GM21526 (cell line): ENCODE results near the gene ZNF816.
"Not testable (repeated sequence)": the region's sequence is repeated elsewhere in the genome, so short reads cannot be mapped to it uniquely, and the experiment has no call there.

ENCODE experiments used
- ATAC-seq: cut with Tn5 transposase; IDR thresholded peaks from one replicate; pipeline ENCODE4 v1.9.1; 2021; ENCODE audit warnings: moderate library complexity; ENCODE audit not compliant: unreplicated experiment, low FRiP score

ZNF816 gene

DNA sequence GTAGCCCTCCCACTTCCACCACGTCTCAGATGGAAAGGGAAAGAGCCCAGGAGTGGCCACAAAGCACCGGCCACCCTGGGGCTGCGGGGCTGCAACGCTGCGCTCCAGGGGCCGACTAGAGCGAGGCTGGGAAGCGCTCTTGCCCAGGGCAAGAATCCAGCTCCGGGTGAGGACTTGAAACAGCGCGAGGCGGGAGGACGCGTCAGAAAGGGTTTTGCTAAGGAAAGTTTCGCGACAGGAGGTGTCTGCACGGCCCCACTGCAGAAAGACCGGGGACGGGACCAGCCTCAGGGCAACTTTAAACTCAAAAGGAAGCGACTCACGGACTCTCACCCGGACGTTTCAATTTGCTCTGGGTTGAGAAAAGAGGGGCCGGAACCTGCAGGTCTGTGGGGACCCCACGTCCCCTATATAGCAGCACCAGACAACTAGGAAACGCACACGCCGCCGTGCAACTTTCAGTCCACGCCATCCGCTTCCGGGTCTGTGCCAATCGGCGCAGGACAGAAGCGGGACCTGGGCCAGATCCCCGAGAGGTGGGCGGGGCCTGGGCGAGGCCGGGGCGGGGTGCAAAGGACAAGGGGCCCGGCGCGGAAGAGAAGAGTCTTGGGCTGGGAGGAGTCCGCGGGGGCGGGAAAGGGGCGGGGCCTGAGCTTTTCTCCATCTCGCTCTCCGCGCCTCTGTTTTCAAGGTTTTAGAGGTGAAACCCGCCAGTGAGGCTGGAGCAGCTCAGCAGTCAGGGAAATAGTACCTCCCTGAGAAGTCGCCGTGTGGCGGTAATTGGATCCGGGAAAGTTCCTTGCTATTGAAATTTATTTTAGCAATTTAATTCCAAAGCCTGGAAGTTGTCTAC, at the start of gene ZNF816:
ZNF816 (minus strand) TSS at position 488 of the 853 bp plus-strand sequence. CDS start 6,792 bp downstream, outside the sequence.
- peak; percentile 97 for ATAC-seq

DNA sequence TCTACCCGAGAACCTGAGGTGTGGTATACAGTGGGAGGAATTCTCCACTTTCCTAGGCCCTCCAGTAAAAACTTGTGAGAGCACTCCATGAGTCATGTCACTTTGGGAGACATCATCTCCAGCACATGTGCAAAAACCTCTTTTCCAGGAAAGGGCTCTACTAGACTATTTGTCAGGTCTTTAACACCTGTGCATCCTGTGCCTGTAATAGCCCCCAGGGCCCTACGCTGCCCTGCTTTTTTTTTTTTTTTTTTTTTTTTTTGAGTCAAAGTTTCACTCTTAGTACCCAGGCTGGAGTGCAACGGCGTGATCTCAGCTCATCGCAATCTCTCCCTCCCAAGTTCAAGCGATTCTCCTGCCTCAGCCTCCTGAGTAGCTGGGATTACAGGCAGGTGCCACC, 49.3 kb upstream of the ZNF816 start:
- no peak for ATAC-seq

DNA sequence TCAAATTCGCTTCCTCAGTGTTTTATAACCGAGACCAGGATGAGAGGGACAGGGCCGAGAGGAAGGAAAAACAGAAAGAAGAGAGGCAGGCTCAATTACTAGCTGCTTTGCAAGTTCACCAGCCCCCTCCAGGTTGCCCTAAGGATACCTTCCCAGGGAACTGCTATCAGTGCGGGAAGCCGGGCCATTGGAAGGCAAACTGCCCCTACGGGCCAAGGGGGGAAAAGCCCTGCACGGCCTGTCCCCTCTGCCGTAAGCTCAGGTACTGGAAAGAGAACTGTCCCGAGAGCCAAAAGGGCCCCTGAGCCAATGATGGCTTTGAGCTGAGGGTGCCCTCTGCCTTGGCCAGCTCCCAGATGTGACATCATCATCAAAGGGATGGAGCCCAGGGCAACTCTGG, 47.8 kb upstream of the ZNF816 start:
- no peak for ATAC-seq

DNA sequence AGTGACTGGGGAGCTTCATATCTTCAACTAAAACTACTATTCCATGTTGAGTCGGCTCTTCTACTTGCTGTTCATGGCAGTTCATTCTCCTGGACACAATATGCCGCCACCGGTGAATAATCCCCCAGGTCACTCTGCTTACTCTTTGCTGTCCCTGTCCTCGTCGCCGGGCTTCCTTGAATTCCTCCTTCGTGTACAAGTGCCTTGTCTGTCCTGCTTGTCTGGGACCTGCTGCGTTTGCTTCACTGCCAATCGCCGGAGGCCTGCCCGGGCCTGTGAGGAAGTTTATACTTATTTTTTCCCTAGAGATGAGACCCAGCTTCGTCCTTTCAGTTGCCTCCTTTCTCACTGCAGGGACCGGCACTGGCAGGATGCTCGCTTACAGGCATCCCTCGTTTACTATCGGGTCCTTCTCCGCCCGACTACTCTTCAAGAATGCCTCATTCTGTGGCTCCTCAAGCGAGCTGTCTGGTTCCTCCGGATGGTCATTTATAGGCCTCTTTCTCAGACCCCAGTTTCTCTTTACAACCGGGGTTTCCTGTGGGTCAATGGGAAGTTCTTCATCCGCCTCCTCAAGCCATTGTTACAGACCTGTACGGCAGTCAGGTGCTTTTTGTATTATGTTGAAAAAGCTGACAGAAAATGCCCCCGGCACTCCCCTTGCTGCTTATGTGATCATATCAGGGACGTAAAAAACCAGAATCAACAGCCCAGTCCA, 45.5 kb upstream of the ZNF816 start:
- ATAC-seq: no peak

DNA sequence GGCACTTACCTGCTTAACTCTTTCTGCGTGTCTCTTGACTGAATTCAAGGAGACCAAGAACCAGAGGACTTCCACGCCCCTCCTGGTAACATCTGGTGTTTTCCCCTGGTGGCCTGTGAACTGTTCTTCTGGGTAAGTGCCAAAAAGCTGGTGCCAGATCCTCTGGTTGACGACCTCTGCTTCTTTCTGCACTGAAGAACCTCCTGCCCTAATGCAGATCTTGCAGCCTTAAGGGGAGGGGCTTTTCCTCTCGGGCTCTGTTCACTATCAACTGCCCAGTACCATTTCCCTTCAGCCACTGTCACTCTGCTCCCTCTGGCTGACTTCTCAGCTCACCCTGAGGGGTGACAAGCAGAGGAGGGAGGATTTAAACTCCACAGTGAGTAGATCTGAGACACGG, 44.9 kb upstream of the ZNF816 start:
- ATAC-seq: no peak

DNA sequence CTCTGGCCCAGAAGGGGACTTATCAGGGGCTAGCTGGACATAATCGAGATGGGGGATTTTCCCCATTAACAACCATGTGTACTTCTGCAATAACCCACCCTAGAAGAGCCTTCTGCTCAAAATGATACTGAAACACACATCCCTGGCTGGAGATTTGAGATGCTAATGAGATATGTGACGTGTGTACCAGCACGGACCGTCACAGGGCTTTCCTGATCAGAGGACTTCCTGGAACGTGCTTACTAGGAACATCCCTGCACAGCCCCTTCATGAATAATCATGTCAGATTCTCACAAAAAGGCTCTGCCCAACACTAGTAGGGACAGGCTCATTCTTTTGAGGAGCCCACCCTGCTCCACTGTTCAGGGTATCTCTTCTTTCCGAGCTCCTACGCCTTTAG, 44.5 kb upstream of the ZNF816 start:
- ATAC-seq: no peak

DNA sequence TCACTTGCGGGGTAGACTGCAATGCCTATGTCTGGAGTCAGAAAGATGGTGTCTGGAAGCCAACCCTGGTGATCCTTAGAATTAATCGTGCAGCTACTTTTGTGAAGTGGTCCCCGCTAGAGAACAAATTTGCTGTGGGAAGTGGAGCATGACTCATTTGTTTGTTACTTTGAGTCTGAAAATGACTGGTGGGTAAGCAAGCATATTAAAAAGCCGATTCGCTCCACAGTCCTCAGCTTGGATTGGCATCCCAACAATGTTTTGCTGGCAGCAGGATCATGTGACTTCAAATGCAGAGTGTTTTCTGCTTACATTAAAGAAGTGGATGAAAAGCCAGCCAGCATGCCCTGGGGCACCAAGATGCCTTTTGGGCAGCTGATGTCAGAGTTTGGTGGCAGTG, 41.6 kb upstream of the ZNF816 start:
- ATAC-seq: no peak

DNA sequence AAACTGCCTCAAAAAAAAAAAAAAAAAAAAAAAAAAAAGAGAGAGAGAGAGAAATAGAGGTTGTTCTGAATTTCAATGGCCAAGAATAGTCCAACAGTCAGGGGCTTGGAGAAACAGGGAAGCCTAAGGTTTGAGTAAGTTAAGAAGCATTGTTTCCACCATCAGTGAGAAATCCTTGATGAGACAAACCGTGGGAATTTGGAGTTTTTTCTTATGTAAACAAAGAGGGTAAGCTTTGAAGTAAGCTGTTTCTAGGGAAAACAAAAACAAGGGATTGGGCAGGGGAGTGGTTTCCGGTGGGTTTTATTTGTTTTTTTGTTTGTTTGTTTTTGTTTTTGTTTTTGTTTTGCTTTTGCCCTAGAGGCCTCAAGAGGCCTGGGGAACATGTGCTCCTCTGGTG, 39.8 kb upstream of the ZNF816 start:
- ATAC-seq: no peak

DNA sequence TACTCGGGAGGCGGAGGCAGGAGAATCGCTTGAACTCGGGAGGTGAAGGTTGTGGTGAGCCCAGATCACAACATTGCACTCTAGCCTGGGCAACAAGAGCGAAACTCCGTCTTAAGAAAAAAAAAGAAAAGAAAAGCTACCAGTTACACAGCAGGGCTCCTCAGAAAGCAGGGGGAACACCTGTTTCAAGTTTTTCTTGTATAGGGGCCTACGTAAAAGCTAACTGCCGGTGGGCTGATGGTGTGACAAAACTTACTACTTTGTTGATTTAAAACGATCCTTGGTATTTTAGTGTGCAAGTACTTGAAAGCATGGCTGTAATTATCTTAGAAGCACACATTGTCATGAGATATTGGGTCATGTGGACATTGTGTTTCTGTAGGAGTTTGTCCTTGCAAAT, 35.3 kb upstream of the ZNF816 start:
- ATAC-seq: no peak

DNA sequence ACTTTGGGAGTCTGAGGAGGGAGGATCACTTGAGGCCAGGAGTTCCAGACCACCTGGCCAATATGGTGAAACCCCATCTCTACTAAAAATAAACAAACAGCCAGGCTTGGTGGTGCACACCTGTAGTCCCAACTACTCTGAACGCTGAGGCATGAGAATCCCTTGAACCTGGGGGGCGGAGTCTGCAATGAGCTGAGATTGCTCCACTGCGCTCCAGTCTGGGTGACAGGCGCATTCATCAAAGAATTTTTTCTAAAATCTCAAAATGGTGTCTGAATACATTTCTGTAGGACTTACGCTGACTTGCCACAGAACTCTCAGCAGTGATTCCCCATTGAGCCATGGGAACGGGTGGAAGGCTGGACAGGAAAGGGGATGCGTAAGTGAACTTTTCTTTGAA, 33.0 kb upstream of the ZNF816 start:
- ATAC-seq: no peak

DNA sequence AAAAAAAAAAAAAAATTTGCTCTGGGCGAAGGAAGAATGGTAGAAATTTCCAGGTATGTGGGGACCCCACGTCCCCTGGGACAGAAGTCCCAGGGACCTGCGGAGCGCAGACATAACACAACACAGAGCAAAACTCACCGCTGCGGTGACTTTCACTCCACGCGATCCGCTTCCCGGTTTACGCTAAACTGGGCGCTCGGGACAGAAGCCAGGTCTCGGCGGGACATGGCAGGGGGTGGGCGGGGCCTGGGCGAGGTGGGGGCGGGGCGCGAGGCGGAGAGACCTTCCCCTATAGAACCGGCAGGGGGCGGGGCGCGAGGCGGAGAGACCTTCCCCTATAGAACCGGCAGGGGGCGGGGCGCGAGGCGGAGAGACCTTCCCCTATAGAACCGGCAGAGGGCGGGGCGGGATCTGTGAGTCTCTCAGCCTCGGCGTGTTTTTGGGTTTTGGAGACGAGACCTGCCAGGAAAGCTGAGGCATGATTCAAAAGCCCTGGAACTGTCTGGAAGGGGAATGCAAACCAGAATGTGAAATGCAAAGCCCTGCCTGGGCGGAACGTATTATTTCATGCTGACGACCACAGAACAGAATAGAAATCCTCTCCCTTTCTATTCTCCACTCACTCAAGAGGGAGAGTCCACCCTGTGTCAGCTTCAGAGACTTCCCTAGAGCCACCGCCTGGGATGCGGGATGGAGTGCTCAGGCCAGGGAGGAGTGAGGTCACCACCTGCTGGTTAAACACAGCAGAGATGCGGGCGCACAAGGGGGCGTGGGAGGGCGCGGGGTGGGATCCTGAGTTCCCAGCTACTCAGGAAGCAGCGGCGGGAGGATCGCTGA, 30.9 kb upstream of the ZNF816 start:
- no peak for ATAC-seq

DNA sequence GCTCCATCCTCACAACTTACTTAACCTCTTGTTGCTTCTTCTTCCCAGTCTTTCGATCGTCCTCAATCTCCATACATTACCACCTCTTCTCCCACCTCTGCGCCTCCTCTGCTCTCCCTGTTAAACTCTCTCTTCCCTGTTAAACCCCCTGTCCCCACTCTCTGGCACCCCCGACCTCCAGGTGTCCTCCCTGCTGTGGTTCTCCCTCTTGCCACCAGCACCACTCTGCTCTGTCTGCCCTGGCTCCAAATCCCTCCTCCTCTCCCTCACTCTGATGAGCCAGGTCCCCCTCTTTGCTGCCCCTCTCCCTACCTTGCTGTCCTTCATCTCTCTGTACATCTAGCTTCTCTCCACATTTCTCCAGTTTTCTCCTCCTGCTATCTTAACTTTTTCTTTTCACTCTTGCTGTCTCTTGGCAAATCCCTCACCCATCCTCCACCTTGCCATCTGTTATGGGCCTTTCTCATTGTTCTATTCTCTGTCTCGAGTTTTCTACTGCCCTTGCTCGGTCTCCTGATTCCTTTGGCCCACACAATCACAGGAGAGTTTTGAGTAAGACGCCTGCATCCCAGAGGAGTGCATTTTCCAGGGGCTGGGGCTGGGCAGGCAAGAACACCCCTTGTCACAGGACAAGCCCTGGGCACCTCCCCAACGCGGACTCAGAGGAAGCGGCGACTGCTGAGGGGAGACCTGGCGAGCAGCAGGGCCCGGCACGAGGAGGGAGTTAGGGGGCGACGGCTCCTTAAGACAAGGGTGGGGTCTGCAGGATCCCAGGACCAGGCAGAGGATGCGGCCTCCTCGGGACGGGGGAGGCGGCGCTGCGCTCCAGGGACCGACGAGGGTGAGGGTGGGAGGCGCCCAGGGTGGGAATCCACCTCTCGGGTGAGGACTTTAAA, 29.7 kb upstream of the ZNF816 start:
- ATAC-seq: no peak

DNA sequence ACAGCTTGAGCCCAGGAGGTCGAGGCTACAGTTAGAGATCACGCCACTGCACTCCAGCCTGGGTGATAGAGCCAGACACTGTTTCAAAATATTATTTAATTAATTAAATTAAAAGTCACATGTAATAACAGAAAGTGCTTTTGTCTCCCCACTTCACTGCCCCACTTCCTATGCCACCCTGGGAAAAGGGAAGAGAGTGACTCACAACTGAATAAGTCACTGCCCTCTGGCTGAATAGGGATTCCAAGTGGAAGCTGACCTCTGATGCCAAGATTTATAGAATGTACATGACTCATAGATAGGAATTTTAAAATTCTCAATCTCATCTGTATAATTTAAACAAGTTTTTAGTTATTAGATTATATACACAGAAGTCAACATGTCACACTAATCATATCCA, 28.8 kb upstream of the ZNF816 start:
- no peak for ATAC-seq

DNA sequence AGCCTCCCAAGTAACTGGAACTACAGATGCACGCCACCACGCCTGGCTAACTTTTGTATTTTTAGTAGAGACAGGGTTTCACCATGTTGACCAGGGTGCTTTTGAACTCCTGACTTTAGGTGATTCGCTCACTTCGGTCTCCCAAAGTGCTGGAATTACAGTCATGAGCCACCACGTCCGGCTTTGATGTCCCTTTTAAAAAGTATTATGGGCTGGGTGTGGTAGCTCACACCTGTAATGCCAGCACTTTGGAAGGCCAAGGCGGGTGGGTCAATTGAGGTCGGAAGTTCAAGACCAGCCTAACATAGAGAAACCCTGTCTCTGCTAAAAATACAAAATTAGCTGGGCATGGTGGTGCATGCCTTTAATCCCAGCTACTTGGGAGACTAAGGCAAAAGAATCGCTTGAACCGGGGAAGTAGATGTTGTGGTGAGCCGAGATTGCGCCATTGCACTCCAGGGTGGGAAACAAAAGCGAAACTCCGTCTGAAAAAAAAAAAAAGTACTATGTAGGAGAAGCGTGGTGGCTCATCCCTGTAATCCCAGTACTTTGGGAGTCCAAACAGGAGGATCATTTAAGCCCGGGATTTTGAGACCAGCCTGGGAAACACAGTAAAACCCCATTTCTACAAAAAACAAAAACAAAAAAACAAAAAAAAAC, 28.2 kb upstream of the ZNF816 start:
- no peak for ATAC-seq

DNA sequence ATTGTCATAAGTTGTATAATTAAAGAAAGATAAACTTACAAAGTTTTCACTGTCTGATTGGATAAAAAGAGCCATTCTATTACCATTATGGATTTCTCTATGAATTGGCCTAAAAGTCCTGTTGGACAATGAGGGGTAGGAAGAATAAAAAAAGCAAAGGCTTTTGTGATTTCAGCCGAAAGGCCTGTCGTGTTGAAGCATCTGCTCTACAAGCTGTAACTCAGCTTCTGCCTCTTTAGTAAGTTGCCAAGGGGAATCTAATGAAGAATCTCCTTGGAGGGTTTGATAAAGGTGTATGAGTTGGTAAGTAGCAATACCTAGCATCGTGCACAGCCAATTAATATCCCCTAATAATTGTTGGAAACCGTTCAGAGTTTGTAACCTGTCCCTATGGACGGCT, 25.8 kb upstream of the ZNF816 start:
- ATAC-seq: no peak

DNA sequence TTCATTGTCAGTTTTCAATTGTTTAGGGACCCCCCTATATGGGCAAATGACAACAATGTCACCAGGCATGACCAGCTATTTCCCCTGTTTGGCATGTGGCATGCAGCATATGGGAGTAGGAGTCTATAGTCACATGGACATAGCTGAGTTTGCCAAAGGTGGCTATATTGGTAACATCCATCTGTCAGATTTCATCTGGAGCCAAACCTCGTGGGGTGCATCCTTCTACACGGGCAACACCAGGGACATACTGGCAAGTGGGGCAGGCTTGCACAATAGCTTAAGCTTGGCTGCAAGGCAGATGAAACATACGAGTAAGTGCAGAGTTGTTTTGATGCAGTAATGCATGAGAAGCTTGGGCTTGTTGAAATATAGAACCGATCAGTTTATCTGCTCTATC, 24.5 kb upstream of the ZNF816 start:
- no peak for ATAC-seq

DNA sequence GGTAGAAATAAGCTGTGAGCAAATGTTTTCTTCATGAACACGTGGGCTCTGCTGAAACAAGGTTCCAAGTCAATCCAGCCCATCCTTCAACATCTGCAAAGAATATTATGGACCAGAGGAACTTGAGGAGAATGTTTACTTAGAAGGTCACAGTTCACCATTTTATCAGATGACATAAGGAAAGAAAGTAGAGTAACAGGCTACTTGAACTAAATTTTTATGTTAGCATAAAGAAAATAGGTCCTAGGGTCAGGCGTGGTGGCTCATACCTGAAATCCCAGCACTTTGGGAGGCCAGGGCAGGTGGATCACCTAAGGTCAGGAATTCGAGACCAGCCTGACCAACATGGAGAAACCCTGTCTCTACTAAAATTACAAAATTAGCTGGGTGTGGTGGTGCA, 20.5 kb upstream of the ZNF816 start:
- not testable (repeated sequence) for ATAC-seq

DNA sequence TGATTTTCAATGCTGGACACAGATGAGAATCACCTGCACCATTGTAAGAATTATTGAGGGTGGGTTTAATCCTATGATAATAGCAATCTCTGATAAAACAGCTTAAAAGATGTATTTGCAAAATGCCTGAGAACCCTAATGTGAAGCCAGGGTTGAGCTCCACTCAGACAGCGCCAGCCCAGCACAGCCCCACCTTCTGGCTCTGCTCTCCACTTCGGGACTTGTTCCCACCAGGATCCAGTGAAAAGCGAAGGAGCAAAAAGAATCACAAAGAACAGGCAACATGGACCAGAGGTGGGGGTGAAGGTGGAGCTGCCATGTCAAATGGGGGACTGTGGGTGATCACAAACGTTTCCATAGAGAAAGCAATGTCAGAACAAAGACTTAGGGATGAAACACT, 18.6 kb upstream of the ZNF816 start:
- no peak for ATAC-seq

DNA sequence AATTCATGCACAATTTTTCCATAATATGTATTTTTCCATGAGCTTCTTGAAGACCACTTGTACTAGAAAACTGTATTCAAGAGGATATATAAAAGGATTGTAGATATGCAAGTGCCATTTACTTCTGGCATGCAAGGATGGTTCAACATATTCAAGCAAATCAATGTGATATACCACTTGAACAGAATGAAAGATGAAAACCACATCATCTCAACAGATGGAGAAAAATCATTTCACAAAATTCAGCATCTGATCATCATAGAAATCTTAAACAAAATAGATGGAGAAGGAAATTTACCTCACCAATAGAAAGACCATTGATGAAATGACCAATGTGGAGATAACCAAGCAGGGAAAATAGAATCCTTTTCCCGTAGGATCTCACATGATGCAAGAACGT, 5.1 kb upstream of the ZNF816 start:
- no peak for ATAC-seq

DNA sequence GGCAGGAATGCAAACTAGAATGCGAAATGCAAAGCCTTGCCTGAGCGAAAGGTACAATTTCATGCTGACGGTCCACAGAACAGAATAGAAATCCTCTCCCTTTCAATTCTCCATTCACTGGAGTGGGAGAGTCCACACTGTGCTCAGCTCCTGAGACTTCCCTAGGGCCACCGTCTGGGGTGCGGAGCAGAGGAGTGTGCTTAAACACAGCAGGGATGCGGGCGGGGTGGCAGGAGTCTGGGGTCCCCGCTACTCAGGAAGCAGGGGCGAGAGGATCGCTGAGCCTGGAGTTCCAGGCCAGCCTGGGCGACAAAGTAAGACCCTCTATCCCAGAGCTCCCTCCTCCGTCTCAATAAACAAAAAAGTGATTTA, 552 bp upstream of the ZNF816 start:
- peak; percentile 20 for ATAC-seq
